NCI-H526 treated with DMSO at 0.1 percent for 48 hours (cell line): ENCODE measurements around the gene AOC1.
"Not testable (repeated sequence)": the region's sequence is repeated elsewhere in the genome, so short reads cannot be mapped to it uniquely, and the experiment has no call there.

Experiments used
- DNase-seq: peaks from one replicate; lab custom pipeline; 2025; lab: John Stamatoyannopoulos, UW

Gene AOC1

GRCh38 chr7:150852371-150852905 lies at the start of gene AOC1:
AOC1 (plus strand) TSS chr7:150852517; CDS start chr7:150856471, 3,954 bp downstream.
- DNase-seq = no peak

GRCh38 chr7:150803161-150803860 lies 49.0 kb upstream of the AOC1 start:
- DNase-seq = no peak

DNA sequence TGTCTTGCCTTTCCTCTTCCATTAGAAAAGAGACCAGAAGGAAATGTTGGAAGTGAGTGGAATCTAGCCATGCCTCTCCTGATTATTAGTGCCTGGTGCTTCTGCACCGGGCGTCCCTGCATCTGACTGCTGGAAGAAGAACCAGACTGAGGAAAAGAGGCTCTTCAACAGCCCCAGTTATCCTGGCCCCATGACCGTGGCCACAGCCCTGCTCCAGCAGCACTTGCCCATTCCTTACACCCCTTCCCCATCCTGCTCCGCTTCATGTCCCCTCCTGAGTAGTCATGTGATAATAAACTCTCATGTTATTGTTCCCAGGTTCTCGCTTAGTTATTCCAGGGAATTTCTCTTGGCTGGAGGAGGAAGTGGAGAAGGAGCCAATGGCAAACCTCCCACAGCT lies 47.5 kb upstream of the AOC1 start:
- no peak for DNase-seq

GRCh38 chr7:150805864-150806263 lies 46.5 kb upstream of the AOC1 start:
- DNase-seq = no peak

DNA sequence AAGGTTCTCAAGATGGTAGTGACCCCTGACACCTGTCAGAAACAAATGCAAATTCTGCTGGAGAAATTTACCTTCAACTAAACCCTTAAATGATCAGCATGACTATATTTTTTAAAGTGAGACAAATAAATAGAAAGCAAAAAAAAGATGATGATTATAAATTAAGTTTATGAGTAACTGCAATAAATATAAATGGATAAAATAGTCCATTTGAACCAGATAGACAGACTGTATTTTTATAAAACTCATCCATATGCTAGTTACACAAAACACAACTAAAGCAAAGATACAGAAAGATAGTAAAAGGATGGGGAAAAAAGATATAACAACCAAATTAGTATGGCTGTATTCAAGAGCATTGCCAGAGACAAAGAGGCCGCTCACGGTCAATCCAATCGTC lies 45.9 kb upstream of the AOC1 start:
- no peak for DNase-seq

DNA sequence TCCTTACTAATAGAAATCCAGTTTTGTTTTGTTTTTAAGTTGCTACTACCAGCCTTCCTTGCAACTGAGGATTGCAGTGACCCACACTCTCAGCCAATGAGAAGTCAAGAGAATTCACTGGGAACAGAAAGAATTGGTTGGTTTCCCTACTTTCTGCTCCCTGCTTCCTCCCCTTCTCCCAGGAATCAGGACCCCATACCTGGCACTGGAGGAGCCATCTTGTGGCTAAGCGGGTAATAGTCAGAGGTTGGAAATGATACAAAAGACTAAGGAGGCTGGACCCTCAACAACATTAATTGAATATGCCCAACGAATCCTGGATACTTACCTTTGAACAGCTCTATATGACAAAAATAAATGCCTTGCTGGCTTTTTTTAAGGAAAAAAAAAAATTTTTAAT lies 45.5 kb upstream of the AOC1 start:
- DNase-seq = no peak

GRCh38 chr7:150807616-150808438 lies 44.5 kb upstream of the AOC1 start:
- not testable (repeated sequence) for DNase-seq

- DNase-seq = no peak
Observed at GRCh38 chr7:150814328-150815001, 37.9 kb upstream of the AOC1 start.

DNA sequence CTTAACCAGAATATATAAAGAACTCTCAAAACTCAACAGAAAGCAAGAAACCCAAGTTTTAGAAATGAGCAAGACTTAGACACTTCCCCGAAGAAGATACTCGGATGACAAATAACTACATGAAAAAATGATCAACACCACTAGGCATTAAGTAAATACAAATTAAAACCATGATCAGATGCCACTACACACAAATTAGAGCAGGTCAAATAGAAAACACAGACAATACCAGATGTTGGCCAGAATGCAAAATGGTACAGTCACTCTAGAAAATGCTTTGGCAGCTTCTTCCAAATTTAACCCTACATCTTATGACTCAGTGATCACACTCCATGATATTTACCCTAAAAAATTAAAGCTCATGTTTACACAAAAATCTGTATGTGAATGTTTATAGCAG lies 33.3 kb upstream of the AOC1 start:
- no peak for DNase-seq

DNA sequence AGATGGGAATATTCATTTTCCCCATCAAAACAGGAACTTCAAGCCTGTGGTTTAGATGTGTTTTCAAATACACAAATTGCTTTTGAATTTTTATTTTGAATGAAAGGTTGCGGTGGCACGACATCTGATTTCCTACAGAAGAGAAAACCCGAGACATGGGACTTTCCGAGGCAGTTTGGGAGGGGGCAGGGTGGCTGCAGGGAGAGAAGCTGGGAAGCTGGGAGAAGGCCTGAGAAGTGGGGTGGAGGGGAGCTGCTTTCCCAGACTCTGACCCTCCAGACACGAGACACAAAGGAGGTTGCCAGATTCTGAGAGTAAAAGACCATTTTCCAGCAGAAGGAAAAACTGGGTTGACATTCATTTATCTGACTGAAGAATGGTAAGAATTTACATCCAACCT lies 32.2 kb upstream of the AOC1 start:
- no peak for DNase-seq

DNA sequence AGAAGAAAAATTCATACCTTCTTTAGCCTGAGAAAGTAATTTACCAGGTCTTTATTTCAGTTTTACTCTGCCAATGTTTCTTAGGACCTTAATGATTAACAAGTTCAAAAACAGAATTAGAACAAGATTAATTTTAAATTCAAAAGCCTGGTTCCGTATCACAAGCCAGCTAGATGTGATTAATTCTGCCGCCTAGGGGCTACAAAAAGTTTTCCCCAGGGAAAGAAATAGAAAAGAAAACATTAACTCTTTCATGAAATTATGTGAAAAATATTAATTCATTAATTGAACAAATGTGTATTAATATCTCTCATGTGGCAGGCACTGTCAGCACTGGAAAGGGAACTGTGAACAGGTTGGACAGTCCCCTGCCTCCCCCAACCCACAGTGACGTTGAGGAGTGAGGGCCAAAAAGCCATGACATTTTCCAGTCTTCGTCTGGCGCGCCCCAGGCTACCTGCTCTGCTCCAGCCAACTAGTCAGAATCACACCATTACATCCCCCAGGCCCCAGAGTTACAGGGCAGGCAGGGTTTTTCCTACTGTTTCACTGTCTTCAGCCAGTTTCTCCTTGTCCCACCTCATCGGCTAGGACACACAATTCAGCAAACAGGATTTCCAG lies 31.6 kb upstream of the AOC1 start:
- DNase-seq = no peak

GRCh38 chr7:150823043-150823442 lies 29.3 kb upstream of the AOC1 start:
- no peak for DNase-seq

GRCh38 chr7:150823484-150824126 lies 28.7 kb upstream of the AOC1 start:
- DNase-seq = no peak

GRCh38 chr7:150824379-150825177 lies 27.7 kb upstream of the AOC1 start:
- no peak for DNase-seq

DNA sequence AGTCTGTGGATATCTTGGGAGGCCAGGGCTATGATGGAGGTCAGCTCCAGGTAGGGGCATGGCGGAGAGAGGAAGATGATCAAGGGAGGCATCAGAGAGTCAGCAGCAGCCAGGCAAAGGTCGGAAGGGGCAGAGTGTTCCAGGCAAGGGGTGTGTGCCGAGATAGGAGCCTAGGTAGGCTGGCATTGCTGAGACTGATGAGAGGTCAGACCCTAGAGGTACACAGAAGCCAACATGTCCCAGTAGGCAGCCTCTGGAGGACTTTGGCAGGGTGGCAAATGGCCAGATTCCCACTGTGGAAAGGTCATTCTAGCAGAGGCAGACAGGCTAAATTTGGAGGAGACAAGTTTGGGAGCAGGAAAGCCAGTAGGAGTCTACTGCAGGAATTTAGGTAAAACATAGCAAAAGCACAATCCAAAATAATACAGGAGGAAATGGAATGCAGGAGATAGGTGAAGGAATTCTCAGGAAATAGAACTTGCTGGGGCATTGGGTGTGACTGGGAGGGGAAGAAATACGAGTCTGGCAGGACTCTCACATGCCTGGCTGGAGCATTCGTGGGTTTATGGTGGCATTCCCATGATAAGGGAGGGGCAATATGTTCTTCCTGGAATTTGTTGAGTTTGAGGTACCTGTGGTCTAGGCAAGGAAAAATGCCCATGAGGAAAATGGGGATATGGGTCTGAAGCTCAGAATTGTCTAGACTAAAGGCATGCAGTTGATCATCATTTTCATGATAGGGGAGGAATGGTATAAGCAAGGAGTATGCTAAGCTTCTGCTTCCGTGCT lies 26.1 kb upstream of the AOC1 start:
- DNase-seq = no peak

GRCh38 chr7:150828384-150828783 lies 23.9 kb upstream of the AOC1 start:
- DNase-seq = no peak

DNA sequence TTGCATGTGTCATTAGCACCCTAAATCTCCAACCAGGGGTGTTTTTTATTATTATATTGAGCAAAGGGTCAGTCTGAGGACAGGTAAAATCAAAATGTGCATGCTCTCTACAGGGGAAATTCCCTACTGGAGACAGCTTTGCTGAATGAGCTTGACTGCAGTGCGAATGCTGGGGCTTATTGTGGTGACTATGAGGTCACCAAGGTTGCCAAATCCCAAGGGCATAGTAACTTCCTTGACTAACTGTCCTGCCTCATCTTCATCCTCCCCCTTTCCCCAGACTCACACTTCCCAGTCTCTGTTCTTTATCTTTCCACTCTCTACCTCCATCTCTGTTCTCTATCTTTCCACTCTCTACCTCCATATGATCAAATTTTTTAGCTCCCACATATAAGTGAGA lies 22.9 kb upstream of the AOC1 start:
- no peak for DNase-seq

DNA sequence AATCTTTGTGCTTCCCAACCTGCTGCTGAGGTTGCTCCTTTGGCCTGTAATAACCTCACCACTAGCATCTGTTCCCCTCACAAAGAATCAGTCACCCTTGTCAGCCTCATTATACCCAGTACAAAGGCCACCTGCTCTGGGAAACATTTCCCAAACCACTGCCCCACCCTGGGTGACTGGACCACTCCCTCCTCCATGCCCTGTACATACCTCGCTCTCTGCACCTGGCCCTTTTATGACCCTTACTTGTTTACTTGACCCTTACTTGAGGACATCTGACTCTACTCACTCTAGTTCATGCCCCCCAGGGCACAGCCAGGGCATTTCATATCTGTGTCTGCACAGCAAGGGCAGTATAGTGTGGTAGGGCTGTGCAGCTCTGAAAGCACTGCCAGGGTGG lies 21.4 kb upstream of the AOC1 start:
- DNase-seq = no peak

DNA sequence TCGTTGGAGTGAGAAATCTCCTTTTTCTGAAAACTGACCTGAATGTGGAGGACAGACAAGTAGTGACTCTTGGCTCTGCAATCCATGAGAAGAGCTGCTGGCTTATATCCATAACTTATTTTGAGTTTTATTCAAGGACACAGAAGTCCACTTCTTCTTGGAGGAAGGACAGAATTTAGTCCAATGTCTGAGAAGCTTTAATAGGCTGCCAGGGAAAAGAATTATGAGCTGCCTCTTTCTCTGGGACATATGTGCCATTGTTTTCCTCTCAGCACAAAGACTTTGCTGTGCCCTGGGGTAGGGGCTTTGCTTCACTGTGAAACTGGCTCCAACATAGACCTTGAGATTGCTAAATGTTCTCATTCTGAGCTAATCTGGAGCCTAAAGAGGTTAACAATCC lies 20.5 kb upstream of the AOC1 start:
- no peak for DNase-seq

DNA sequence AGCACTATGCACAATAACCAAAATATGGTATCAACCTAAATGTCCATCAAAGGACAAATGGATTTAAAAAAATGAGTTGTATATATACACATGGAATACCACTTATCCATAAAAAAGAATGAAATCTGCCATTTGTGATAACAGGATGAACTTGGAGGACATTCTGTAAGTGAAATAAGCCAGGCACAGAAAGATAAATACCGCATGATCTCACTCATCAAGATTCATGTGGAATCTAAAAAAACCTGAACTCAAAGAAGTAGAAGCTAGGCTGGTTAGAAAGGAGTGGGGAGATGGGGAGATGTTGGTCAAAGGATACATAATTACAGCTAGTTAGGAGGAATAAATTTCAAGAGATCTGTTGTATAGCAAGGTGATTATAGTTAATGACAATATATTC lies 17.3 kb upstream of the AOC1 start:
- no peak for DNase-seq
